ENCODE measurements around the gene P2RX2. TPM values are rescaled to one million over a fixed set of nuclear protein-coding genes. Genes with fewer than 3 reads are reported as not detected.

P2RX2 gene
- total RNA-seq, 2 experiments from 2014 or later: not detected

DNA sequence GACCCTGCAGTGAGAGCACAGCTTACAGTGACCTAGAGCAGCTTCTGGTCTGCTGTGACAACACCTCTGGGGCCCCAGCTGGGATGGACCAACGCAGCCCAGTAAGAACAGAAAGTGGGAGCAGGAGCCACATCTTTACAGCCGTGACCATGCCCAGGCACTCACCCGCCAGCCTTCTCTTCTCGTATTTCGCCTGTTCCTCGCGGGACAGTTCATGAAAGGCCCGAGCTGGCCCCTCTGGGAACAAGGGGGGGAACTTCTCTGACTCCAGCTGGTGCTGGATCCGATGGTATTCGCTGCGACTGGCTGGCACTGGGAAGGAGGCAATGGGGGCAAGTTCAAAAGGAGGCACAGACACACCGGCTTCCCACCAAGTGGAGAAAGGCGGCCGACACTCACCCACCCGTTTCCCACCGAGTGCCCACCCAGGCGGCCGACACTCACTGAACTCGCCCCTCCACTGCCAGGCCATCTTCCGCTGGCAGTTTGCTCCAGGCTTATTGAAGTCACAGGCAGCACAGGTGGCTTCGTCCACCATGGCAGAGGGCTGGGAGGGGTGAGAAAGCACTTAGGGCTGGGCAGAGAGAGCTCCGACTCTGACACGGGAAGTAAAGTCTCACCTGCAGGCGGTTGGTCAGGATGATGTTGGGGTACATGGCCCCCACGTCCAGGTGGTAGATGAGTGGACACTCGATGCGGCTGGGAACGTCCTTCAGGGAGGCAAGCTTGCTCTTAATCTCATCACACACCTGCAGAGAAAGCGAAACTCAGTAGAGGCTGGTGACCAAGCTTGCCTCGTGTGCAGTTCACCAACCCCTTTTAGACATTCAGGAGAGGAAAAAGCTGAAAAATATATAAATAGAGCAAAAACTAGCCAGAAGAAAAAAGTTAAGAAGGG is 49.9 kb downstream of the P2RX2 start:
- H4K20me1 ChIP-seq (ENCODE audit: insufficient read depth, low read length): no peaks in the 10 kb centered on the region; the same call in 1 of the 2 replicates
- H3K4me2 ChIP-seq (ENCODE audit: low read length): no peak overlapping the region
- intact Hi-C loops (cut with micrococcal nuclease; ENCODE audit: unreplicated experiment): no loop called here
- CTCF ChIA-PET (ENCODE audit: unreplicated experiment): no interaction called here
- peaks cover 96% of the 10 kb centered on the region for H3K36me3 ChIP-seq (ENCODE audit: insufficient read depth, low read length)
- BruUV-seq (replicated peaks): no TSS peak
- no peaks in the 10 kb centered on the region for H3K9me3 ChIP-seq (ENCODE audit: low read length)
- no peaks in the 10 kb centered on the region for H3K4me1 ChIP-seq (ENCODE audit: insufficient read depth, low read length, poor library complexity, severe bottlenecking)
- no peak for DNase-seq (ENCODE audit: low spot score)
- no peaks in the 10 kb centered on the region for H3K79me2 ChIP-seq (ENCODE audit: insufficient read depth, low read depth, low read length)
- no peak overlapping the region for H3K27ac ChIP-seq (ENCODE audit: low read depth, low read length, poor library complexity, severe bottlenecking)
- no peak for TF ChIP-seq EZH2phosphoT487 (IDR thresholded peaks at IDR 0.05; ENCODE audit: borderline replicate concordance, low read depth, low read length)
- no peak for TF ChIP-seq CTCF (conservative IDR thresholded peaks at IDR 0.05; ENCODE audit: low read length)
- POLR2A ChIA-PET: no interaction called here
- H3K4me3 ChIP-seq (ENCODE audit: low read depth, low read length, poor library complexity, severe bottlenecking): no peak overlapping the region
- H2AFZ ChIP-seq (ENCODE audit: low read length): no peak overlapping the region
- H3K9me2 ChIP-seq (ENCODE audit: insufficient read depth, low read length): no peaks in the 10 kb centered on the region

DNA sequence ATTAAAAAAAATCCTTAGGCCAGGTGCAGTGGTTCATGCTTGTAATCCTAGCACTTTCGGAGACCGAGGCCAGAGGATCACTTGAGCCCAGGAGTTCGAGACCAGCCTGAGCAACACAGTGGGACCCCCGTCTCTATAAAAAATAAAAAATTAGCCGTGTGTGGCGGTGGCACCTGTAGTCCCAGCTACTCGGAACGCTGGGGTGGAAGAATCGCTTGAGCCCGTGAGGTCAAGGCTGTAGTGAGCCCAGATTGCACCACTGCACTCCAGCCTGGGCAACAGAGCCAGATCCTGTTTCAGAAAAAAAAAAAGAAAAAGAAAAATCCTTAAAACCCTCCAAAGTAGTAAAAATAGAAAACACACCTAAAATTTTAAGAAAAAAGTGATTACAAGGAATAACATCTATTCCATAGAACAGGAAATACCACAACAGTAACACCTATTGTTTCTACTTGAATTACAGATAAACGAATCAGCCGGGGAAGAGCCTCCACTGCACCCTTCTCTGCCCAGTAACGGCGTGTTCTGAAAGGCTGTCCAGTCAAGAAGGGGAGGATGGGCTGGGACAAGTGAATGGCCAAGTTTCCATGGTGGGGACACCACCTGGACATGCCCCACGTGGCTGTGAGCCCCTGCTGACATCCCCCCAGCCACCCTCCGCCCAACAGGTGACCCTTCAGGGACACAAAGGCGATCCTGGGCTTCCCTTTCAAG is 50.7 kb downstream of the P2RX2 start:
- Histone ChIP-seq H2AFZ (ENCODE audit: low read length) (no peak overlapping the region), H3K4me2 (ENCODE audit: low read length) (no peak overlapping the region), H3K4me1 (ENCODE audit: insufficient read depth, low read length, poor library complexity, severe bottlenecking) (no peaks in the 10 kb centered on the region), H3K79me2 (ENCODE audit: insufficient read depth, low read depth, low read length) (no peaks in the 10 kb centered on the region), H3K4me3 (ENCODE audit: low read depth, low read length, poor library complexity, severe bottlenecking) (no peak overlapping the region), H3K9me2 (ENCODE audit: insufficient read depth, low read length) (no peaks in the 10 kb centered on the region), H4K20me1 (ENCODE audit: insufficient read depth, low read length) (no peaks in the 10 kb centered on the region; the same call in 1 of the 2 replicates), H3K9me3 (ENCODE audit: low read length) (no peaks in the 10 kb centered on the region), H3K27ac (ENCODE audit: low read depth, low read length, poor library complexity, severe bottlenecking) (no peak overlapping the region), H3K36me3 (ENCODE audit: insufficient read depth, low read length) (peaks cover 94% of the 10 kb centered on the region)
- CTCF ChIA-PET (ENCODE audit: unreplicated experiment): no interaction called here
- POLR2A ChIA-PET: no interaction called here
- intact Hi-C loops (cut with micrococcal nuclease; ENCODE audit: unreplicated experiment): no loop called here
- BruUV-seq (replicated peaks): no TSS peak
- TF ChIP-seq CTCF (conservative IDR thresholded peaks at IDR 0.05; ENCODE audit: low read length) (no peak), EZH2phosphoT487 (IDR thresholded peaks at IDR 0.05; ENCODE audit: borderline replicate concordance, low read depth, low read length) (no peak)
- no peak for DNase-seq (ENCODE audit: low spot score)

Small RNA genes lying within 50 kb of the gene (microRNA-seq; reads per million reads assigned to microRNA genes)
- gene MIR6763 (ENCODE audit: borderline replicate concordance): 3.0 reads per million

Small RNA genes lying within 50 kb of the gene (small RNA-seq; reads per million reads assigned to genes)
- not detected for gene MIR6763

Other genes with a start within 250 kb of the P2RX2 start
- gene FBRSL1, start 128.6 kb upstream of the P2RX2 start, total RNA-seq (2014; rRNA removed; shearing (Covaris generic)): 8.0 and 24.6 TPM in 2 replicates
- 83.5 and 87.8 TPM in 2 replicates for gene FBRSL1, start 128.6 kb upstream of the P2RX2 start, total RNA-seq (2022)
- gene LRCOL1, start 8.2 kb upstream of the P2RX2 start, total RNA-seq (2014; rRNA removed; shearing (Covaris generic)): not detected in 2 replicates
- not detected in 2 replicates for gene LRCOL1, start 8.2 kb upstream of the P2RX2 start, total RNA-seq (2022)
- 157 and 159 TPM in 2 replicates for gene POLE, start 68.6 kb downstream of the P2RX2 start, total RNA-seq (2014; rRNA removed; shearing (Covaris generic))
- gene POLE, start 68.6 kb downstream of the P2RX2 start, total RNA-seq (2022): 230 and 255 TPM in 2 replicates
- 97.3 and 103 TPM in 2 replicates for gene PXMP2, start 68.8 kb downstream of the P2RX2 start, total RNA-seq (2014; rRNA removed; shearing (Covaris generic))
- 58.1 and 62.4 TPM in 2 replicates for gene PXMP2, start 68.8 kb downstream of the P2RX2 start, total RNA-seq (2022)
- gene PGAM5, start 92.1 kb downstream of the P2RX2 start, total RNA-seq (2014; rRNA removed; shearing (Covaris generic)): 94.9 and 97.2 TPM in 2 replicates
- 86.5 and 95.6 TPM in 2 replicates for gene PGAM5, start 92.1 kb downstream of the P2RX2 start, total RNA-seq (2022)
- gene ANKLE2, start 143.1 kb downstream of the P2RX2 start, total RNA-seq (2014; rRNA removed; shearing (Covaris generic)): 88.0 and 95.4 TPM in 2 replicates
- gene ANKLE2, start 143.1 kb downstream of the P2RX2 start, total RNA-seq (2022): 113 and 121 TPM in 2 replicates
- 51.2 and 53.8 TPM in 2 replicates for gene GOLGA3, start 210.1 kb downstream of the P2RX2 start, total RNA-seq (2014; rRNA removed; shearing (Covaris generic))
- 72.8 and 77.9 TPM in 2 replicates for gene GOLGA3, start 210.1 kb downstream of the P2RX2 start, total RNA-seq (2022)

All from OCI-LY7 (cell line).